ENCODE measurements around the gene JMJD8. TPM values are rescaled to one million over a fixed set of nuclear protein-coding genes. Genes with fewer than 3 reads are reported as not detected.

Gene JMJD8
- total and polyA plus RNA-seq, 9 of the 15 experiments (the other 6 are each of a cell fraction or from before 2014, with no cell fraction given) = 1.2 to 50.6 (median 29.3) TPM

DNA sequence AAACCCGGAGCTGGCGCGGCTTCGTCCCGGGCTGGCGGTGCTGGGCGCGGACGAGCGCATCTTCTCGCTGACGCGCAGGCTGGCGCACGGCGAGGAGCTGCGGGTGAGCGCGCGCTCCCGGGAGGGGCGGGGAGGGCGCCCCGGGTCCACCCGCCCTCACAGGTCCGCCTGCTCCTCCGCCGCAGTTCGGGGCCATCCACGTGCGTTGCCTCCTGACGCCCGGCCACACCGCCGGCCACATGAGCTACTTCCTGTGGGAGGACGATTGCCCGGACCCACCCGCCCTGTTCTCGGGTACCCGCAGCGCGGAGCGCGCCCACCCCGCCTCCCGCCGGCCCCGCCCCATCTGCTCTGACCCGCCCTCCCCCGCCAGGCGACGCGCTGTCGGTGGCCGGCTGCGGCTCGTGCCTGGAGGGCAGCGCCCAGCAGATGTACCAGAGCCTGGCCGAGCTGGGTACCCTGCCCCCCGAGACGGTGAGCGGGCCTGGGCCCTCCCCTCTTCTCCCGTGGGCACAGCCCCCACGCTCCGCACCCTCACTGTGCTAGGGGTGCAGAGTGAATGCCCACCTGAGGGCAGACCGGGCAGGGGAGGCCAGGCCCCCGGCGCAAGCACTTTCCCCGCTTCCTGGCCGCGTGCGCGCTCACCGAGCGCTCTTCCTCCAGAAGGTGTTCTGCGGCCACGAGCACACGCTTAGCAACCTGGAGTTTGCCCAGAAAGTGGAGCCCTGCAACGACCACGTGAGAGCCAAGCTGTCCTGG lies 44.2 kb upstream of the JMJD8 start (continued):
- TF ChIP-seq, protein P1, sequence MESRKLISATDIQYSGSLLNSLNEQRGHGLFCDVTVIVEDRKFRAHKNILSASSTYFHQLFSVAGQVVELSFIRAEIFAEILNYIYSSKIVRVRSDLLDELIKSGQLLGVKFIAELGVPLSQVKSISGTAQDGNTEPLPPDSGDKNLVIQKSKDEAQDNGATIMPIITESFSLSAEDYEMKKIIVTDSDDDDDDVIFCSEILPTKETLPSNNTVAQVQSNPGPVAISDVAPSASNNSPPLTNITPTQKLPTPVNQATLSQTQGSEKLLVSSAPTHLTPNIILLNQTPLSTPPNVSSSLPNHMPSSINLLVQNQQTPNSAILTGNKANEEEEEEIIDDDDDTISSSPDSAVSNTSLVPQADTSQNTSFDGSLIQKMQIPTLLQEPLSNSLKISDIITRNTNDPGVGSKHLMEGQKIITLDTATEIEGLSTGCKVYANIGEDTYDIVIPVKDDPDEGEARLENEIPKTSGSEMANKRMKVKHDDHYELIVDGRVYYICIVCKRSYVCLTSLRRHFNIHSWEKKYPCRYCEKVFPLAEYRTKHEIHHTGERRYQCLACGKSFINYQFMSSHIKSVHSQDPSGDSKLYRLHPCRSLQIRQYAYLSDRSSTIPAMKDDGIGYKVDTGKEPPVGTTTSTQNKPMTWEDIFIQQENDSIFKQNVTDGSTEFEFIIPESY (CRISPR knock-in tag; IDR thresholded peaks at IDR 0.05) = no peak
- no peak for TF ChIP-seq E2F3 (CRISPR knock-in tag; IDR thresholded peaks at IDR 0.05)
- TF ChIP-seq NR1H2 (CRISPR knock-in tag; IDR thresholded peaks at IDR 0.05) = no peak
- TF ChIP-seq CHD2 (IDR thresholded peaks at IDR 0.05; ENCODE audit: low read depth, low read length) = no peak
- TF ChIP-seq ZNF23 (CRISPR knock-in tag; IDR thresholded peaks at IDR 0.05) = no peak
- TF ChIP-seq POLR2AphosphoS2 (IDR thresholded peaks at IDR 0.05; ENCODE audit: low read length) = no peak
- TF ChIP-seq HNRNPH1 (optimal IDR thresholded peaks at IDR 0.05; ENCODE audit: low read depth, low read length) = no peak
- TF ChIP-seq ZNF408 (CRISPR knock-in tag; IDR thresholded peaks at IDR 0.05; ENCODE audit: low read depth) = no peak
- TF ChIP-seq TCF3 (CRISPR knock-in tag; IDR thresholded peaks at IDR 0.05) = no peak
- TF ChIP-seq NFE2L1 (tag; IDR thresholded peaks at IDR 0.05; ENCODE audit: borderline replicate concordance, low read depth) = no peak
- no peak; the same call in 1 of the 2 replicates for TF ChIP-seq CREM (IDR thresholded peaks at IDR 0.05; ENCODE audit: low read depth)
- TF ChIP-seq, protein P2, sequence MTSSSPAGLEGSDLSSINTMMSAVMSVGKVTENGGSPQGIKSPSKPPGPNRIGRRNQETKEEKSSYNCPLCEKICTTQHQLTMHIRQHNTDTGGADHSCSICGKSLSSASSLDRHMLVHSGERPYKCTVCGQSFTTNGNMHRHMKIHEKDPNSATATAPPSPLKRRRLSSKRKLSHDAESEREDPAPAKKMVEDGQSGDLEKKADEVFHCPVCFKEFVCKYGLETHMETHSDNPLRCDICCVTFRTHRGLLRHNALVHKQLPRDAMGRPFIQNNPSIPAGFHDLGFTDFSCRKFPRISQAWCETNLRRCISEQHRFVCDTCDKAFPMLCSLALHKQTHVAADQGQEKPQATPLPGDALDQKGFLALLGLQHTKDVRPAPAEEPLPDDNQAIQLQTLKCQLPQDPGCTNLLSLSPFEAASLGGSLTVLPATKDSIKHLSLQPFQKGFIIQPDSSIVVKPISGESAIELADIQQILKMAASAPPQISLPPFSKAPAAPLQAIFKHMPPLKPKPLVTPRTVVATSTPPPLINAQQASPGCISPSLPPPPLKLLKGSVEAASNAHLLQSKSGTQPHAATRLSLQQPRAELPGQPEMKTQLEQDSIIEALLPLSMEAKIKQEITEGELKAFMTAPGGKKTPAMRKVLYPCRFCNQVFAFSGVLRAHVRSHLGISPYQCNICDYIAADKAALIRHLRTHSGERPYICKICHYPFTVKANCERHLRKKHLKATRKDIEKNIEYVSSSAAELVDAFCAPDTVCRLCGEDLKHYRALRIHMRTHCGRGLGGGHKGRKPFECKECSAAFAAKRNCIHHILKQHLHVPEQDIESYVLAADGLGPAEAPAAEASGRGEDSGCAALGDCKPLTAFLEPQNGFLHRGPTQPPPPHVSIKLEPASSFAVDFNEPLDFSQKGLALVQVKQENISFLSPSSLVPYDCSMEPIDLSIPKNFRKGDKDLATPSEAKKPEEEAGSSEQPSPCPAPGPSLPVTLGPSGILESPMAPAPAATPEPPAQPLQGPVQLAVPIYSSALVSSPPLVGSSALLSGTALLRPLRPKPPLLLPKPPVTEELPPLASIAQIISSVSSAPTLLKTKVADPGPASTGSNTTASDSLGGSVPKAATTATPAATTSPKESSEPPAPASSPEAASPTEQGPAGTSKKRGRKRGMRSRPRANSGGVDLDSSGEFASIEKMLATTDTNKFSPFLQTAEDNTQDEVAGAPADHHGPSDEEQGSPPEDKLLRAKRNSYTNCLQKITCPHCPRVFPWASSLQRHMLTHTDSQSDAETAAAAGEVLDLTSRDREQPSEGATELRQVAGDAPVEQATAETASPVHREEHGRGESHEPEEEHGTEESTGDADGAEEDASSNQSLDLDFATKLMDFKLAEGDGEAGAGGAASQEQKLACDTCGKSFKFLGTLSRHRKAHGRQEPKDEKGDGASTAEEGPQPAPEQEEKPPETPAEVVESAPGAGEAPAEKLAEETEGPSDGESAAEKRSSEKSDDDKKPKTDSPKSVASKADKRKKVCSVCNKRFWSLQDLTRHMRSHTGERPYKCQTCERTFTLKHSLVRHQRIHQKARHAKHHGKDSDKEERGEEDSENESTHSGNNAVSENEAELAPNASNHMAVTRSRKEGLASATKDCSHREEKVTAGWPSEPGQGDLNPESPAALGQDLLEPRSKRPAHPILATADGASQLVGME (CRISPR knock-in tag; IDR thresholded peaks at IDR 0.05) = no peak
- TF ChIP-seq, protein P3, sequence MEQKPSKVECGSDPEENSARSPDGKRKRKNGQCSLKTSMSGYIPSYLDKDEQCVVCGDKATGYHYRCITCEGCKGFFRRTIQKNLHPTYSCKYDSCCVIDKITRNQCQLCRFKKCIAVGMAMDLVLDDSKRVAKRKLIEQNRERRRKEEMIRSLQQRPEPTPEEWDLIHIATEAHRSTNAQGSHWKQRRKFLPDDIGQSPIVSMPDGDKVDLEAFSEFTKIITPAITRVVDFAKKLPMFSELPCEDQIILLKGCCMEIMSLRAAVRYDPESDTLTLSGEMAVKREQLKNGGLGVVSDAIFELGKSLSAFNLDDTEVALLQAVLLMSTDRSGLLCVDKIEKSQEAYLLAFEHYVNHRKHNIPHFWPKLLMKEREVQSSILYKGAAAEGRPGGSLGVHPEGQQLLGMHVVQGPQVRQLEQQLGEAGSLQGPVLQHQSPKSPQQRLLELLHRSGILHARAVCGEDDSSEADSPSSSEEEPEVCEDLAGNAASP (IDR thresholded peaks at IDR 0.05) = no peak
- TF ChIP-seq BRCA1 (IDR thresholded peaks at IDR 0.05) = no peak
- TF ChIP-seq BRCA1 (CRISPR knock-in tag; IDR thresholded peaks at IDR 0.05) = no peak
- TF ChIP-seq WHSC1 (IDR thresholded peaks at IDR 0.05; ENCODE audit: low read length) = no peak
- TF ChIP-seq ZFP1 (CRISPR knock-in tag; IDR thresholded peaks at IDR 0.05) = no peak
- TF ChIP-seq ZNF384 (IDR thresholded peaks at IDR 0.05; ENCODE audit: low read depth, low read length) = no peak
- TF ChIP-seq HDAC2 (IDR thresholded peaks at IDR 0.05) = no peak
- TF ChIP-seq MAFK (IDR thresholded peaks at IDR 0.05; ENCODE audit: low read length) = no peak

Data from K562 (cell line).